Neural crest cell (in vitro differentiated cells): Measurements from ENCODE around the gene CYP2S1. TPM values are rescaled to one million over a fixed set of nuclear protein-coding genes. Genes with fewer than 3 reads are reported as not detected.
A peak's percentile ranks its signal among the peaks of the same experiment; 100 is the strongest.

Experiments used
- DNase-seq: peaks from one replicate; pipeline ENCODE4 v3.0.0; 2021; ENCODE audit warnings: low read depth, mixed read lengths, low spot score
- H3K27ac Mint-ChIP-seq: one replicate; pipeline ENCODE4 v1.8.0; 2021; ENCODE audit warnings: mild to moderate bottlenecking, mixed read lengths; ENCODE audit not compliant: unreplicated experiment
- H3K27me3 Mint-ChIP-seq: 2 replicates; pipeline ENCODE4 v1.8.0; 2021; ENCODE audit warnings: low read depth, mild to moderate bottlenecking, mixed read lengths
- H3K36me3 Mint-ChIP-seq: 2 replicates; pipeline ENCODE4 v1.8.0; 2021; ENCODE audit warnings: low read depth, mild to moderate bottlenecking, mixed read lengths
- H3K4me1 Mint-ChIP-seq: 2 replicates; pipeline ENCODE4 v1.8.0; 2021; ENCODE audit warnings: mixed read lengths
- H3K4me3 Mint-ChIP-seq: one replicate; pipeline ENCODE4 v1.8.0; 2021; ENCODE audit warnings: mild to moderate bottlenecking, mixed read lengths
- H3K9me3 Mint-ChIP-seq: 2 replicates; pipeline ENCODE4 v1.8.0; 2021; ENCODE audit warnings: mixed read lengths
- total RNA-seq: library from RNA; stranded (reverse); gene quantifications from 2 replicates; pipeline ENCODE4 v1.2.1, GENCODE V29; 2021
- TF ChIP-seq, protein P1 (sequence below): fragments of 200-600 bp; sonication (generic); conservative IDR thresholded peaks from 2 replicates; pipeline ENCODE4 v1.5.0; 2021; ENCODE audit warnings: antibody characterized with exemption, mild to moderate bottlenecking

Gene CYP2S1
- total RNA-seq, 1 donor from 2014 or later, result not detected

DNA sequence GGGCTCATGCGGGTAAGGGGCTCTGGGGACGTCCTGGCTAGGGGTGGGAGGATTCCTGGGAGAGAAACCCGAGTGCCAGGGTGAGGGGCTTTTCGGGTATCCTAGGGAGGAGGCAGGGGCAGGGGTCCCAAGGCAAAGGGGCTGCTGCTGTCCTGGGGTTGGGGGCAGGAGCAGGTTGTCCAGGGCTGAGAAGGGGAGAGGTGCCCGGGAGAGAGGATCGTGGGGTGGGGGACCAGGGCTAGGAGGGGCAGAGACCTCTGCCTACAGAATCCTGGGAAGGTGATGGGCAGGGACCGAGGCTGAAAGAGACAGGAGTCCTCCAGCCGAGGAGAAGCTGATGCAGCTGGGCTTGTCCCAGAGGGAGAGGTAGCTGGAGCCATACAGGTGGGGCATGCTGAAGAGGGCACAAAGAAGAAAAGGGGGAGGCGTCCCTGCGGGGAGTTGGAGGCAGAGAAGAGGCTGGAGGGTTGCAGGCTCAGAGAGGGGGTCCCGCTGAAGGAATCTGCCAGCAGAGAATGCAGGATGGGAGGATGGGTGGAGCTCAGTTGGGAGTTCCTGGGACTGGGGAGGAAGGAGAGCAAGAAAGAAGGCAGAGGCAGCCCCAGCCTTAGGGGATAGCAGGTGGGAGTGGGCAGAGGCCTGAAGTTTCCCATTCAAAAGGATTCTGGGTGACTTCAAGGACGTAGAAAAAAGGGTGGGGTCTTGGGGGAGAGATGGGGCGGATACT lies 574 bp downstream of the CYP2S1 start:
- Mint-ChIP-seq H3K4me3 (no peak overlapping the region), H3K27me3 (peaks cover 77% of the 10 kb centered on the region), H3K9me3 (no peaks in the 10 kb centered on the region), H3K27ac (no peak overlapping the region), H3K4me1 (peaks cover 13% of the 10 kb centered on the region), H3K36me3 (no peaks in the 10 kb centered on the region)
- no peak for DNase-seq
- TF ChIP-seq, protein P1, sequence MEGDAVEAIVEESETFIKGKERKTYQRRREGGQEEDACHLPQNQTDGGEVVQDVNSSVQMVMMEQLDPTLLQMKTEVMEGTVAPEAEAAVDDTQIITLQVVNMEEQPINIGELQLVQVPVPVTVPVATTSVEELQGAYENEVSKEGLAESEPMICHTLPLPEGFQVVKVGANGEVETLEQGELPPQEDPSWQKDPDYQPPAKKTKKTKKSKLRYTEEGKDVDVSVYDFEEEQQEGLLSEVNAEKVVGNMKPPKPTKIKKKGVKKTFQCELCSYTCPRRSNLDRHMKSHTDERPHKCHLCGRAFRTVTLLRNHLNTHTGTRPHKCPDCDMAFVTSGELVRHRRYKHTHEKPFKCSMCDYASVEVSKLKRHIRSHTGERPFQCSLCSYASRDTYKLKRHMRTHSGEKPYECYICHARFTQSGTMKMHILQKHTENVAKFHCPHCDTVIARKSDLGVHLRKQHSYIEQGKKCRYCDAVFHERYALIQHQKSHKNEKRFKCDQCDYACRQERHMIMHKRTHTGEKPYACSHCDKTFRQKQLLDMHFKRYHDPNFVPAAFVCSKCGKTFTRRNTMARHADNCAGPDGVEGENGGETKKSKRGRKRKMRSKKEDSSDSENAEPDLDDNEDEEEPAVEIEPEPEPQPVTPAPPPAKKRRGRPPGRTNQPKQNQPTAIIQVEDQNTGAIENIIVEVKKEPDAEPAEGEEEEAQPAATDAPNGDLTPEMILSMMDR, result no peak

DNA sequence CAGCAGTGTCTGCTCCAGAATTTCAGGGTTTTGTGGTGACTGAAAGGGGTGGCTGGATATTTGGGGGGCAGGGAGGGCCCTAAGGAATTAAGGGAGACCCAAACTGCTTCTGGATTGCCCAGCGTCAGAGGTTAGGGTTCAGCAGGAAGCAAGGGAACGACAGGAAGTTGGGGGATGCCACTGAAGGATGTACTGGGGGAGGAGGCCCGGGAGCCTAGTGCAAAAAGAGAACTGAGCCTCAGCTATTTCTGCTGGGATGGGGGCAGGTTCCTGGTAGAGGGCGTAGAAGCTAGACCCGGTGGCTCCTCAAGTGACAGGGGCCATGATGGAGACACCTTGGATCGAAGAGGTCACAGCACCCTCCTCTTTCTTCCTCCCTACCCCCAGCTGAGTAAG lies 1.1 kb downstream of the CYP2S1 start:
- Mint-ChIP-seq H3K4me1 (peaks cover 13% of the 10 kb centered on the region), H3K27ac (no peak overlapping the region), H3K36me3 (no peaks in the 10 kb centered on the region), H3K27me3 (peaks cover 75% of the 10 kb centered on the region), H3K9me3 (no peaks in the 10 kb centered on the region), H3K4me3 (no peak overlapping the region)
- DNase-seq, result no peak
- TF ChIP-seq, protein P1, result no peak

DNA sequence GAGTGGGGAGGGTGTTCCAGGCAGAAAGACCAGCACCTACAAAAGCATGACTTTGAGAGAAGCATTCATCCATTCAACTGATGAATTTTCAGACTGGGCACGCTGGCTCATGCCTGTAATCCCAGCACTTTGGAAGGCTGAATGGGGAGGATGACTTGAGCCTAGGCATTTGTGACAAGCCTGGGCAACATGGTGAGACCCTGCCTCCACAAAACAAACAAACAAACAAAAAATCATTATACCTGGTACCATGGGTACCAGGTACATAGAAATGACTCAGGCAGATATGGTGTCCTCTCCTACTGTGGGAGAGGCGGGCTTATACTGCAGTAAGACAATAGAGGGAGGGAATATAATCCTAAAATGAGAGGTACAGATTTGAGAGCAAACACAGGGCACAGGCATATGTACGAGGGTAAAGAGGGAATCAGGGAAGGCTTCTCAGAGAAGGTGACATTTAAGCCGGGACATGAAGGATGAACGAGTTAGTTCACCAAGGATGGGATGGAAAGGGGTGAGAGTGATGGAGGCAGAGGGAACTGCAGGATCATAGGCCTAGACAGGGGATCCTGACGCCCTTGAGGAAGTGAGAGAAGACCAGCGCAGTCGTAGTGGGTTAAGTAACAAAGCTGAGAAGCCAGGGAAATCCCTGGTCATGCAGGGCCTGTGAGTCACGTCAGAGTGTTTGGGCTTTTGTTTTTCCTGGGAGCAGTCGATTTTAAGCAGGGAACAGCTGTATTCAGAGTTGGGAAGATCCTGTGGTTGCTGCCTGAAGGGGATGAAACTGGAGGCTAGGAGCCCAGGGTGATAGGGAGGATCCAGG lies 2.9 kb downstream of the CYP2S1 start:
- Mint-ChIP-seq H3K27me3 (peaks cover 59% of the 10 kb centered on the region), H3K4me3 (no peak overlapping the region), H3K4me1 (peaks cover 13% of the 10 kb centered on the region), H3K9me3 (no peaks in the 10 kb centered on the region), H3K36me3 (no peaks in the 10 kb centered on the region), H3K27ac (no peak overlapping the region)
- TF ChIP-seq, protein P1, result no peak
- DNase-seq, result no peak

DNA sequence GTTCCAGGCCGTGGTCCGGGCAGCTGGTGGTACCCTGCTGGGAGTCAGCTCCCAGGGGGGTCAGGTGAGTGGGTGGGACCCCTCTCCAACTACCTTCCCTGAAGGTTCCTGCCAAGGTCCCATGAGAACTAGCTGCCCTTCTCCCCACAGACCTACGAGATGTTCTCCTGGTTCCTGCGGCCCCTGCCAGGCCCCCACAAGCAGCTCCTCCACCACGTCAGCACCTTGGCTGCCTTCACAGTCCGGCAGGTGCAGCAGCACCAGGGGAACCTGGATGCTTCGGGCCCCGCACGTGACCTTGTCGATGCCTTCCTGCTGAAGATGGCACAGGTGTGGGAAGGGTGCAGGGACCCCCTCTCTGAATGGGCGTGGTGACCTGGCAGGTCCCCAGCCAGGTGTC lies 5.5 kb downstream of the CYP2S1 start:
- H3K27ac Mint-ChIP-seq, result peak overlapping the region; percentile 78
- TF ChIP-seq, protein P1, result no peak
- H3K9me3 Mint-ChIP-seq, result no peaks in the 10 kb centered on the region
- no peaks in the 10 kb centered on the region for H3K36me3 Mint-ChIP-seq
- no peak overlapping the region for H3K4me3 Mint-ChIP-seq
- H3K27me3 Mint-ChIP-seq, result peaks cover 35% of the 10 kb centered on the region
- peaks cover 6% of the 10 kb centered on the region for H3K4me1 Mint-ChIP-seq
- DNase-seq, result no peak

DNA sequence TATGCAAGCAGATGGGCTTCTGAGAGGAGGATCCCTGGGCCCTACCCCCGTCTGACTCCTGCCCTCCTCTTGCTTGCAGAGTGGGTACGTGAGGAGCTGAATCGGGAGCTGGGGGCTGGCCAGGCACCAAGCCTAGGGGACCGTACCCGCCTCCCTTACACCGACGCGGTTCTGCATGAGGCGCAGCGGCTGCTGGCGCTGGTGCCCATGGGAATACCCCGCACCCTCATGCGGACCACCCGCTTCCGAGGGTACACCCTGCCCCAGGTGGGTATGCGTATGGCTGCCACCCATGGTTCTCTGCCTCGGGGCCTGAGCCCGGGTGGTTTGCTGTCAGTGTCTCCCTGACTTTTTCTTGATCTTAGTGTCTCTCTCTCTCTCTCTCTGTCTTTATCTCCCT lies 10.4 kb downstream of the CYP2S1 start:
- H3K36me3 Mint-ChIP-seq, result no peaks in the 10 kb centered on the region
- TF ChIP-seq, protein P1, result no peak
- H3K27me3 Mint-ChIP-seq, result peaks cover 6% of the 10 kb centered on the region
- H3K9me3 Mint-ChIP-seq, result no peaks in the 10 kb centered on the region
- H3K4me1 Mint-ChIP-seq, result peaks cover 3% of the 10 kb centered on the region
- H3K4me3 Mint-ChIP-seq, result no peak overlapping the region
- no peak overlapping the region for H3K27ac Mint-ChIP-seq
- no peak for DNase-seq
